HepG2 (cell line): ENCODE data around the gene AP1AR. TPM values are rescaled to one million over a fixed set of nuclear protein-coding genes. Genes with fewer than 3 reads are reported as not detected.

Source experiments
- ATM ChIP-seq: fragments of 450-650 bp; IDR thresholded peaks from 2 replicates; pipeline ENCODE4 v1.7.1; 2017; ENCODE audit warnings: mild to moderate bottlenecking, borderline replicate concordance
- BRD4 ChIP-seq: sonication (generic); formaldehyde crosslinking; IDR thresholded peaks from 2 replicates; pipeline ENCODE4 v1.4.0; 2020; ENCODE audit warnings: missing genetic modification reagents
- HDAC1 ChIP-seq: sonication (generic); formaldehyde crosslinking; IDR thresholded peaks from 2 replicates; pipeline ENCODE4 v1.5.1; 2020; ENCODE audit warnings: mild to moderate bottlenecking, missing genetic modification reagents
- IRF2 ChIP-seq: IDR thresholded peaks from 2 replicates; pipeline ENCODE4 v1.6.1; 2018; ENCODE audit warnings: missing genetic modification reagents, missing compliant biosample characterization
- ISL2 ChIP-seq: sonication (generic); formaldehyde crosslinking; IDR thresholded peaks from 2 replicates; pipeline ENCODE4 v1.5.0; 2020; ENCODE audit warnings: missing genetic modification reagents
- MAFK ChIP-seq, 2 experiments: IDR thresholded peaks in 1 of 2; conservative IDR thresholded peaks in 1 of 2; 2 replicates each; pipeline ENCODE4 v1.6.1; 2011; ENCODE audit warnings: improper control_type of control experiment in 2 of 2, low read length in 2 of 2
- MEIS2 ChIP-seq: sonication (generic); formaldehyde crosslinking; IDR thresholded peaks from 2 replicates; pipeline ENCODE4 v1.9.0; 2021; ENCODE audit warnings: mild to moderate bottlenecking, missing genetic modification reagents
- MLLT10 ChIP-seq: sonication (generic); formaldehyde crosslinking; IDR thresholded peaks from 2 replicates; pipeline ENCODE4 v1.4.0; 2020; ENCODE audit warnings: missing genetic modification reagents
- NFKB2 ChIP-seq: sonication (generic); formaldehyde crosslinking; IDR thresholded peaks from 2 replicates; pipeline ENCODE4 v1.4.0; 2020; ENCODE audit warnings: missing genetic modification reagents, borderline replicate concordance
- NKX3-1 ChIP-seq: sonication (generic); formaldehyde crosslinking; IDR thresholded peaks from 2 replicates; pipeline ENCODE4 v1.5.0; 2020; ENCODE audit warnings: missing genetic modification reagents
- PAX8 ChIP-seq: sonication (generic); formaldehyde crosslinking; IDR thresholded peaks from 2 replicates; pipeline ENCODE4 v1.8.0; 2022; ENCODE audit warnings: mild to moderate bottlenecking, missing genetic modification reagents, borderline replicate concordance
- RXRB ChIP-seq: IDR thresholded peaks from 2 replicates; pipeline ENCODE4 v1.6.1; 2016; ENCODE audit warnings: borderline replicate concordance, missing genetic modification reagents, missing compliant biosample characterization
- SALL2 ChIP-seq: sonication (generic); formaldehyde crosslinking; IDR thresholded peaks from 2 replicates; pipeline ENCODE4 v1.8.1; 2023; ENCODE audit warnings: mild to moderate bottlenecking, missing genetic modification reagents, inconsistent platforms
- SIN3B ChIP-seq: fragments of 150-350 bp; IDR thresholded peaks from 2 replicates; pipeline ENCODE4 v1.6.1; 2014; ENCODE audit warnings: low read length
- SOX6 ChIP-seq, 2 experiments: fragments of 450-650 bp in 1 of 2; sonication (generic) in 1 of 2; formaldehyde crosslinking in 1 of 2; IDR thresholded peaks; 2 replicates each; pipeline versions ENCODE4 v1.4.0 to v1.6.1; 2017 to 2020; ENCODE audit warnings: antibody characterized with exemption in 1 of 2, mild to moderate bottlenecking in 1 of 2, missing genetic modification reagents in 1 of 2
- SP2 ChIP-seq: sonication (generic); formaldehyde crosslinking; IDR thresholded peaks from 2 replicates; pipeline ENCODE4 v1.5.1; 2020; ENCODE audit warnings: mild to moderate bottlenecking, missing genetic modification reagents
- SP5 ChIP-seq: IDR thresholded peaks from 2 replicates; pipeline ENCODE4 v1.6.1; 2016; ENCODE audit warnings: low read depth, borderline replicate concordance
- ZBTB10 ChIP-seq: sonication (generic); formaldehyde crosslinking; IDR thresholded peaks from 2 replicates; pipeline ENCODE4 v1.4.0; 2020; ENCODE audit warnings: missing genetic modification reagents, borderline replicate concordance
- ZIK1 ChIP-seq: sonication (generic); formaldehyde crosslinking; IDR thresholded peaks from 2 replicates; pipeline ENCODE4 v1.5.0; 2020; ENCODE audit warnings: mild to moderate bottlenecking, low read depth, missing genetic modification reagents, borderline replicate concordance
- ZNF12 ChIP-seq: sonication (generic); formaldehyde crosslinking; IDR thresholded peaks from 2 replicates; pipeline ENCODE4 v1.5.0; 2020; ENCODE audit warnings: missing genetic modification reagents
- ZNF138 ChIP-seq: sonication (generic); formaldehyde crosslinking; IDR thresholded peaks from 2 replicates; pipeline ENCODE4 v1.5.0; 2020; ENCODE audit warnings: mild to moderate bottlenecking, low read depth, missing genetic modification reagents
- ZNF567 ChIP-seq: sonication (generic); formaldehyde crosslinking; IDR thresholded peaks from 2 replicates; pipeline ENCODE4 v1.8.1; 2023; ENCODE audit warnings: mild to moderate bottlenecking, missing genetic modification reagents, borderline replicate concordance
- ZNF607 ChIP-seq: sonication (generic); formaldehyde crosslinking; IDR thresholded peaks from 2 replicates; pipeline ENCODE4 v1.5.1; 2020; ENCODE audit warnings: missing genetic modification reagents, mild to moderate bottlenecking, borderline replicate concordance
- ZNF775 ChIP-seq: sonication (generic); formaldehyde crosslinking; IDR thresholded peaks from 2 replicates; pipeline ENCODE4 v1.4.0; 2020; ENCODE audit warnings: missing genetic modification reagents, mild to moderate bottlenecking, moderate library complexity, borderline replicate concordance
- ZNF782 ChIP-seq: sonication (generic); formaldehyde crosslinking; IDR thresholded peaks from 2 replicates; pipeline ENCODE4 v1.4.0; 2020; ENCODE audit warnings: missing genetic modification reagents, mild to moderate bottlenecking, borderline replicate concordance
- ZNF839 ChIP-seq: sonication (generic); formaldehyde crosslinking; IDR thresholded peaks from 2 replicates; pipeline ENCODE4 v1.4.0; 2020; ENCODE audit warnings: missing genetic modification reagents, mild to moderate bottlenecking, borderline replicate concordance
- polyA plus RNA-seq, 8 experiments: library from polyadenylated mRNA; depleted of rRNA in 3 of 8; stranded (reverse) in 7 of 8; unstranded in 1 of 8; fragments of >200 nt; fragmentation: Illumina TruSeq in 4 of 8; extraction: Trizol in 4 of 8; gene quantifications; 2 replicates each; pipeline versions ENCODE4 v1.2.1 to v1.2.3, GENCODE V29; 2011 to 2016; ENCODE audit warnings: low read depth in 4 of 8, missing spikeins in 1 of 8, mixed read lengths in 1 of 8; ENCODE audit not compliant: insufficient read depth in 1 of 8
- total RNA-seq, 5 experiments: library from RNA; depleted of rRNA; stranded (reverse); fragments of >200 nt; fragmentation: Illumina TruSeq; extraction: Trizol; gene quantifications; 2 replicates each; pipeline ENCODE4 v1.2.3, GENCODE V29; 2016; ENCODE audit warnings: low read depth in 1 of 5
- TF ChIP-seq, protein P1 (sequence below): sonication (generic); formaldehyde crosslinking; IDR thresholded peaks from 2 replicates; pipeline ENCODE4 v1.4.0; 2020; ENCODE audit warnings: mild to moderate bottlenecking, missing genetic modification reagents

AP1AR gene
- total and polyA plus RNA-seq, 2 of the 13 experiments (the other 11 are each of a cell fraction or from before 2014, with no cell fraction given): 24.9 to 39.9 TPM

DNA sequence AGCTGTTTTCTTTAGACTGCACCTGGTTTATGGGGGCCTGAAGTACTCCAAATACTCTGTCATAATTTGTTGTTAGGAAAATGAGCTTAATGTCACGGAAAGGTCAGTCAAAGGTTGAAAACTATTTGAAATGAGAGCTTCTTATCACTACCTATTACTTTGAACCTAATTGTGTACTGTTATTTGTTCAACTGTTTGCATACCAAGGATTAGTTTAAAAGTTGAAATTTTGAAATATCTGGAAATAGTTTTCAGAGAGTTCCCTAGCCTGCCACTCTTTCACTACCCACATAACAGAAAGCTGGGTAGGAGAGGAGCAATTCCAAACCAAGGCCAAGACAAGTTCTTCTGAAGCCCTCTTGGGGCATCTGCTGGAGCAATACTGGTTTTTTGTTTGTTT lies 28.0 kb upstream of the AP1AR start (continued):
- TF ChIP-seq ZBTB10 (CRISPR knock-in tag) (no peak), ZNF567 (no peak), SP2 (CRISPR knock-in tag) (no peak), MAFK (conservative IDR thresholded peaks at IDR 0.05 in 1 of 2, IDR thresholded peaks at IDR 0.05 in 1 of 2; ENCODE audit: low read length in 2 of 2) (no peak), SIN3B (no peak), SOX6 (IDR thresholded peaks at IDR 0.05) (no peak), SOX6 (CRISPR knock-in tag; IDR thresholded peaks at IDR 0.05) (peak; percentile 87), RXRB (CRISPR knock-in tag) (peak; percentile 55; the same call in 1 of the 2 replicates), MEIS2 (CRISPR knock-in tag) (no peak), ATM (no peak), IRF2 (CRISPR knock-in tag) (no peak), HDAC1 (CRISPR knock-in tag) (no peak), ZNF775 (no peak), SALL2 (CRISPR knock-in tag) (no peak), BRD4 (no peak), SP5 (CRISPR knock-in tag) (no peak), ZIK1 (CRISPR knock-in tag) (no peak), ZNF839 (CRISPR knock-in tag) (no peak), ISL2 (CRISPR knock-in tag) (peak; percentile 85), PAX8 (CRISPR knock-in tag) (no peak), ZNF12 (CRISPR knock-in tag) (no peak), ZNF138 (CRISPR knock-in tag) (no peak), MLLT10 (CRISPR knock-in tag) (no peak), NFKB2 (CRISPR knock-in tag) (no peak), NKX3-1 (0 out of 2 replicates have a peak, but pooled peaks have one; percentile 50), ZNF782 (CRISPR knock-in tag) (no peak), ZNF607 (no peak)
- TF ChIP-seq, protein P1, sequence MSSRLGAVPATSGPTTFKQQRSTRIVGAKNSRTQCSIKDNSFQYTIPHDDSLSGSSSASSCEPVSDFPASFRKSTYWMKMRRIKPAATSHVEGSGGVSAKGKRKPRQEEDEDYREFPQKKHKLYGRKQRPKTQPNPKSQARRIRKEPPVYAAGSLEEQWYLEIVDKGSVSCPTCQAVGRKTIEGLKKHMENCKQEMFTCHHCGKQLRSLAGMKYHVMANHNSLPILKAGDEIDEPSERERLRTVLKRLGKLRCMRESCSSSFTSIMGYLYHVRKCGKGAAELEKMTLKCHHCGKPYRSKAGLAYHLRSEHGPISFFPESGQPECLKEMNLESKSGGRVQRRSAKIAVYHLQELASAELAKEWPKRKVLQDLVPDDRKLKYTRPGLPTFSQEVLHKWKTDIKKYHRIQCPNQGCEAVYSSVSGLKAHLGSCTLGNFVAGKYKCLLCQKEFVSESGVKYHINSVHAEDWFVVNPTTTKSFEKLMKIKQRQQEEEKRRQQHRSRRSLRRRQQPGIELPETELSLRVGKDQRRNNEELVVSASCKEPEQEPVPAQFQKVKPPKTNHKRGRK (CRISPR knock-in tag): no peak
